C4-2B (cell line): ENCODE data around the gene RPUSD1.

Experiments
- H3K27ac ChIP-seq: fragments of 450-650 bp; 2 replicates; pipeline ENCODE4 v1.5.1; 2017
- CTCF ChIP-seq: fragments of 450-650 bp; conservative IDR thresholded peaks from 2 replicates; pipeline ENCODE4 v1.5.1; 2017; ENCODE audit warnings: mild to moderate bottlenecking
- ZFX ChIP-seq: fragments of 450-650 bp; IDR thresholded peaks from 2 replicates; pipeline ENCODE4 v1.6.1; 2017

Gene RPUSD1

GRCh38 chr16:780296-780695 is 7.9 kb downstream of the RPUSD1 start:
- no peak overlapping the region for H3K27ac ChIP-seq
- TF ChIP-seq CTCF (no peak), ZFX (no peak)

GRCh38 chr16:779561-779960 is 8.6 kb downstream of the RPUSD1 start:
- H3K27ac ChIP-seq = no peak overlapping the region
- TF ChIP-seq CTCF (no peak), ZFX (no peak)

- TF ChIP-seq ZFX = no peak
- no peak for TF ChIP-seq CTCF
- no peak overlapping the region for H3K27ac ChIP-seq
Measured at GRCh38 chr16:778909-779527, 9.2 kb downstream of the RPUSD1 start.

- H3K27ac ChIP-seq = no peak overlapping the region; the same call in 1 of the 2 replicates
- TF ChIP-seq CTCF (no peak), ZFX (no peak)
Measured at GRCh38 chr16:778447-778846, 9.7 kb downstream of the RPUSD1 start.

GRCh38 chr16:777826-778225 is 10.4 kb downstream of the RPUSD1 start:
- no peak overlapping the region; the same call in 1 of the 2 replicates for H3K27ac ChIP-seq
- TF ChIP-seq CTCF = no peak

GRCh38 chr16:776824-777223 is 11.4 kb downstream of the RPUSD1 start:
- peak overlapping the region; percentile 30; the same call in 1 of the 2 replicates for H3K27ac ChIP-seq
- TF ChIP-seq CTCF = no peak
- TF ChIP-seq ZFX = no peak

GRCh38 chr16:776298-776697 is 11.9 kb downstream of the RPUSD1 start:
- peak overlapping the region; percentile 30; the same call in 1 of the 2 replicates for H3K27ac ChIP-seq

GRCh38 chr16:775236-775796 is 12.9 kb downstream of the RPUSD1 start:
- TF ChIP-seq CTCF = no peak
- no peak for TF ChIP-seq ZFX

More at GRCh38 chr16:775236-775796, 12.9 kb downstream of the RPUSD1 start:
- no peak overlapping the region; the same call in 1 of the 2 replicates for H3K27ac ChIP-seq
